GM18526 (cell line): ENCODE measurements around the gene SAMD4A.

Experiments
- POLR2A ChIP-seq: IDR thresholded peaks from 3 replicates; pipeline ENCODE4 v1.6.1; 2011; ENCODE audit not compliant: insufficient read length; ENCODE audit errors: extremely low read depth

The SAMD4A gene

GRCh38 chr14:54603362-54603761 is 36.4 kb downstream of the SAMD4A start:
- TF ChIP-seq POLR2A: no peak

- no peak for TF ChIP-seq POLR2A
Measured at GRCh38 chr14:54606178-54606577, 39.2 kb downstream of the SAMD4A start.

GRCh38 chr14:54606631-54607133 is 39.8 kb downstream of the SAMD4A start:
- no peak for TF ChIP-seq POLR2A

- TF ChIP-seq POLR2A: no peak
Measured at GRCh38 chr14:54609576-54609975, 42.6 kb downstream of the SAMD4A start.

GRCh38 chr14:54610051-54610977 is 43.4 kb downstream of the SAMD4A start:
- TF ChIP-seq POLR2A: no peak

- TF ChIP-seq POLR2A: no peak
Measured at GRCh38 chr14:54614296-54614695, 47.4 kb downstream of the SAMD4A start.

- TF ChIP-seq POLR2A: no peak
Measured at GRCh38 chr14:54617467-54617866, 50.5 kb downstream of the SAMD4A start.

GRCh38 chr14:54621686-54622085 is 54.8 kb downstream of the SAMD4A start:
- TF ChIP-seq POLR2A: no peak

GRCh38 chr14:54622192-54622958 is 55.4 kb downstream of the SAMD4A start:
- no peak for TF ChIP-seq POLR2A

- TF ChIP-seq POLR2A: no peak
Measured at GRCh38 chr14:54623279-54624004, 56.5 kb downstream of the SAMD4A start.

GRCh38 chr14:54625112-54625511 is 58.2 kb downstream of the SAMD4A start:
- TF ChIP-seq POLR2A: no peak

- TF ChIP-seq POLR2A: no peak
Measured at GRCh38 chr14:54627219-54627539, 60.3 kb downstream of the SAMD4A start.

- no peak for TF ChIP-seq POLR2A
Measured at GRCh38 chr14:54627540-54628363, 60.8 kb downstream of the SAMD4A start.

GRCh38 chr14:54629183-54629582 is 62.3 kb downstream of the SAMD4A start:
- TF ChIP-seq POLR2A: no peak
